Endothelial cell of umbilical vein (primary cell): ENCODE data around the gene PARP8.

Source experiments
- CTCF ChIP-seq, 2 donors: IDR thresholded peaks; 1 replicate in 1 of 2; 2 replicates in 1 of 2; pipeline ENCODE4 v1.5.1; 2011; ENCODE audit warnings: low read length in 2 of 2, mild to moderate bottlenecking in 2 of 2, moderate library complexity in 2 of 2, control low read depth in 1 of 2, inconsistent platforms in 1 of 2, low read depth in 1 of 2; ENCODE audit not compliant: insufficient read depth in 1 of 2; ENCODE audit errors: extremely low read depth in 1 of 2
- EZH2 ChIP-seq: IDR thresholded peaks from 2 replicates; pipeline ENCODE4 v1.6.1; 2012; ENCODE audit warnings: borderline replicate concordance, low read depth, mild to moderate bottlenecking, moderate library complexity, low read length, inconsistent platforms; ENCODE audit not compliant: severe bottlenecking

- no peak for TF ChIP-seq CTCF (IDR thresholded peaks at IDR 0.05; ENCODE audit: extremely low read depth in 1 of 2, insufficient read depth in 1 of 2, low read depth in 1 of 2, low read length in 2 of 2)
- no peak for TF ChIP-seq EZH2
Measured at GRCh38 chr5:50878470-50878869, 212.0 kb downstream of the PARP8 start.
